PFSK-1 (cell line): ENCODE data around the gene XPR1.

Experiments
- FOXP2 ChIP-seq: optimal IDR thresholded peaks from 2 replicates; pipeline ENCODE3; 2011; ENCODE audit warnings: borderline replicate concordance, control low read depth, inconsistent platforms; ENCODE audit not compliant: insufficient read depth; ENCODE audit errors: extremely low read length, extremely low read depth
- POLR2AphosphoS5 ChIP-seq: IDR thresholded peaks from 2 replicates; pipeline ENCODE4 v1.6.1; 2012; ENCODE audit warnings: low read depth, mild to moderate bottlenecking, control low read depth, low read length, moderate library complexity
- SIN3A ChIP-seq: IDR thresholded peaks from 2 replicates; pipeline ENCODE4 v1.6.1; 2012; ENCODE audit warnings: mild to moderate bottlenecking, low read length, moderate library complexity, borderline replicate concordance; ENCODE audit not compliant: insufficient read depth
- TAF1 ChIP-seq: IDR thresholded peaks from 2 replicates; pipeline ENCODE4 v1.6.1; 2012; ENCODE audit warnings: low read length, control low read depth, borderline replicate concordance; ENCODE audit not compliant: insufficient read depth
- TF ChIP-seq, protein P1 (sequence below), 2 experiments: IDR thresholded peaks; 2 replicates each; pipeline versions ENCODE4 v1.6.1 to v1.8.0; 2011 to 2012; ENCODE audit warnings: low read depth in 2 of 2, low read length in 2 of 2, control low read depth in 1 of 2, inconsistent platforms in 1 of 2, mild to moderate bottlenecking in 1 of 2, moderate library complexity in 1 of 2; ENCODE audit not compliant: insufficient read depth in 1 of 2

XPR1 gene

DNA sequence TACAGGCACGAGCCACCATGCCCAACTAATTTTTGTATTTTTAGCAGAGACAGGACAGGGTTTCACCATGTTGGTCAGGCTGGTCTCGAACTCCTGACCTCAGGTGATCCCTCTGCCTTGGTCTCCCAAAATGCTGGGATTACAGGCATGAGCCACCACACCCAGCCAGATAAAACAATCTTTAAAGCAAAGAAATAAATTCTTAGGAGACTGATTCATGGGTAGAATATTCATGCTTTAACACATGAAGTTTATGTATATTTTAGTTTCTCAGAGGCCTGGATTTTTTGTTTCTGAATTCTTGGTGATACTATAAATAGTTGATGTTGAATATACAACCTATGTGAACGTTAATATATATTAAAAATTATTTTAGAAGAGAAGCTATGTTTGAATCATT lies 153.5 kb downstream of the XPR1 start:
- no peak for TF ChIP-seq SIN3A

DNA sequence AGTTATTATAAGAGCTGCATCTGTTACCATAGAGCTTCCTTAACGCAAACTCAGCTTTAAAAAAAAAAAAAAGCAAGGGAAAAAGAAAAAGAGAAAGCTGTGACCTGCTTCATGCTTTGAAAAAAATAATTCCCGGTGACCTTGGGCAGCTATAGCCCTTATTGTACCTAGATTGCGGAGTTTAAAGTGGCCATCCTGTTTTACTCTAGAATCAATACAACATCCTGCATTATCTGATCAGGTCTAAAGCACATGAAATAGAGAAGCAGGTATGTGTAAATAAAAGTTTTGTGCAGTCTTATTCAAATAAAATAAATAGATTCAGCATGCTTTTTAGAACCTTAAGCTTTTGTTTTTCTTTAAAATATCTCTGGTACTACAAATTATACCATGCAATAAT lies 154.1 kb downstream of the XPR1 start:
- TF ChIP-seq FOXP2, result no peak
- TF ChIP-seq, protein P1, sequence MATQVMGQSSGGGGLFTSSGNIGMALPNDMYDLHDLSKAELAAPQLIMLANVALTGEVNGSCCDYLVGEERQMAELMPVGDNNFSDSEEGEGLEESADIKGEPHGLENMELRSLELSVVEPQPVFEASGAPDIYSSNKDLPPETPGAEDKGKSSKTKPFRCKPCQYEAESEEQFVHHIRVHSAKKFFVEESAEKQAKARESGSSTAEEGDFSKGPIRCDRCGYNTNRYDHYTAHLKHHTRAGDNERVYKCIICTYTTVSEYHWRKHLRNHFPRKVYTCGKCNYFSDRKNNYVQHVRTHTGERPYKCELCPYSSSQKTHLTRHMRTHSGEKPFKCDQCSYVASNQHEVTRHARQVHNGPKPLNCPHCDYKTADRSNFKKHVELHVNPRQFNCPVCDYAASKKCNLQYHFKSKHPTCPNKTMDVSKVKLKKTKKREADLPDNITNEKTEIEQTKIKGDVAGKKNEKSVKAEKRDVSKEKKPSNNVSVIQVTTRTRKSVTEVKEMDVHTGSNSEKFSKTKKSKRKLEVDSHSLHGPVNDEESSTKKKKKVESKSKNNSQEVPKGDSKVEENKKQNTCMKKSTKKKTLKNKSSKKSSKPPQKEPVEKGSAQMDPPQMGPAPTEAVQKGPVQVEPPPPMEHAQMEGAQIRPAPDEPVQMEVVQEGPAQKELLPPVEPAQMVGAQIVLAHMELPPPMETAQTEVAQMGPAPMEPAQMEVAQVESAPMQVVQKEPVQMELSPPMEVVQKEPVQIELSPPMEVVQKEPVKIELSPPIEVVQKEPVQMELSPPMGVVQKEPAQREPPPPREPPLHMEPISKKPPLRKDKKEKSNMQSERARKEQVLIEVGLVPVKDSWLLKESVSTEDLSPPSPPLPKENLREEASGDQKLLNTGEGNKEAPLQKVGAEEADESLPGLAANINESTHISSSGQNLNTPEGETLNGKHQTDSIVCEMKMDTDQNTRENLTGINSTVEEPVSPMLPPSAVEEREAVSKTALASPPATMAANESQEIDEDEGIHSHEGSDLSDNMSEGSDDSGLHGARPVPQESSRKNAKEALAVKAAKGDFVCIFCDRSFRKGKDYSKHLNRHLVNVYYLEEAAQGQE (IDR thresholded peaks at IDR 0.05; ENCODE audit: insufficient read depth in 1 of 2, low read depth in 2 of 2, low read length in 2 of 2), result no peak
- no peak for TF ChIP-seq SIN3A
- TF ChIP-seq TAF1, result no peak

DNA sequence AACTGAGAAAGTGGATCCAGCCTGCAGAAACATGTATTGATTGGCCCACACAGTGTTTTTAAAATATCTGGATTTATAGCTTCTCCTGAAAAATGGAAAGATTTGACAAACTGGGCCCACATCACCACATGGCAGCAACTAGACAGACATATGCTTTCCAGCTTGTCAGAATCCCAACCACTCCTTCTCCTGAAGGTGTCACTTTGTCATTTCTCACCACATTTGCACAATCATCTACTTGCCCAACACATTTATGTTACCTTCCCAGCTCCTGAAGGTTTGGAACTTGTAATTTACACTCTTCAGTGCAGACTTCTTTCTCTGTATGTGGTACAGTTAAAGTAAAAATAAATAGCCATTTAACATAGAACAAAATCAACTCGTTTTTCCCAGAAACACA lies 154.8 kb downstream of the XPR1 start:
- no peak for TF ChIP-seq SIN3A
- TF ChIP-seq, protein P1 (IDR thresholded peaks at IDR 0.05; ENCODE audit: insufficient read depth in 1 of 2, low read depth in 2 of 2, low read length in 2 of 2), result no peak
- TF ChIP-seq POLR2AphosphoS5, result no peak
- no peak for TF ChIP-seq TAF1
- no peak for TF ChIP-seq FOXP2

DNA sequence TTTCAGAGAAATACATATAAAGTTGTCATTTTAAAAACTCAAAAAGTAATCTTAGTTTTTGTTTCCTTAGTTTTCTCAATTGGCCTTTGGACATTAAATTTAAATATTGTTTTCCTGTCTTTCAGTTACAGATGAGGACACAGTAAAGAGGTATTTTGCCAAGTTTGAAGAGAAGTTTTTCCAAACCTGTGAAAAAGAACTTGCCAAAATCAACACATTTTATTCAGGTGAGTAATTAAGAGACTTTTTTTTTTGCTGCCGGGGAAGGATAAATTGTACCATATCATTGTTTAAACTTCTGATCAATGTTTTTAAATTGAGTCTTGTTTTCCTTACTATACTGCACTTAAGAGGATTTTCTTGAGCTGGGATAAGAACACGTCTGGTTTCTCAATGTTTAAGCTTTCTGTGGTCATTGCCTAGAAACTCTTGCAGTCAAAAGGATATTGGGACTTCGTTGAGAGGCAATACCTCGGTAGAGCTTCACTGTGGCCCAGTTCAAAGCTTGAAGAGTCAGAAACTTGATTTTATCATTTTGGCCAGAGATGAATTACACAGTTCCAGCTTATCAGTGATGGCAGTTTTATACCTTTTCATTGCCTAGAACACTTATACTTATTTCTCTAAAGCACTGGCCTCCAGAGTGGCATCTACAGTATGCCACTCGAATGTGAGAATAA lies 155.9 kb downstream of the XPR1 start:
- TF ChIP-seq POLR2AphosphoS5, result no peak
- TF ChIP-seq, protein P1 (IDR thresholded peaks at IDR 0.05; ENCODE audit: insufficient read depth in 1 of 2, low read depth in 2 of 2, low read length in 2 of 2), result no peak
- TF ChIP-seq TAF1, result no peak
- TF ChIP-seq SIN3A, result no peak
- no peak for TF ChIP-seq FOXP2

DNA sequence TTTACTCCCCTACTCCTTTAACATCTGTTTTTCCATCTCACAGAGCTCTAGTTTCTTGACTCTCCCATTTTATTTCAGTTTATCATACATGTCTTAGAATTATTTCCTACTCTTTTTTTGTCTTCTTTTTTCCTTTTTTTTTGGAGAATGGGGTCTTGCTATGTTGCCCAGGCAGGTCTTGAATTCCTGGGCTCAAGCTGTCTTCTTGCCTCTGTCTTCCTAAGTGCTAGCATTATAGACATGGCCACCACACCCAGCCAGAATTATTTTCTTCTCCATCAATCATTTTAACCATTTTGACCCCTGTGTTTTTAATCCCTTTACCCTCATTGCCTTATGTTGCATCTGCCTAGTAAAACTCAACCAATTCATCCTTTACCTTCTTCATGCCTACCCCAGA lies 157.6 kb downstream of the XPR1 start:
- TF ChIP-seq FOXP2, result no peak
- TF ChIP-seq SIN3A, result no peak
- TF ChIP-seq TAF1, result no peak
- no peak for TF ChIP-seq POLR2AphosphoS5
- TF ChIP-seq, protein P1 (IDR thresholded peaks at IDR 0.05; ENCODE audit: insufficient read depth in 1 of 2, low read depth in 2 of 2, low read length in 2 of 2), result no peak
